ENCODE measurements around the gene DLGAP3.

Gene DLGAP3

GRCh38 chr1:34865981-34866761, 63.3 kb downstream of the DLGAP3 start:
- TF ChIP-seq POU2F2 (IDR thresholded peaks at IDR 0.05; ENCODE audit: low read depth, low read length): no peak; the same call in 1 of the 2 replicates
- no peak for TF ChIP-seq PAX5 (IDR thresholded peaks at IDR 0.05; ENCODE audit: insufficient read depth, low read length, severe bottlenecking)
- no peak for TF ChIP-seq SPI1 (IDR thresholded peaks at IDR 0.05; ENCODE audit: low read depth, low read length)
- TF ChIP-seq POLR2AphosphoS5 (IDR thresholded peaks at IDR 0.05; ENCODE audit: low read depth, low read length): peak; percentile 25; the same call in 1 of the 2 replicates
- TF ChIP-seq POLR2A (IDR thresholded peaks at IDR 0.05; ENCODE audit: low read depth, low read length): 0 out of 2 replicates have a peak, but pooled peaks have one; percentile 19
- peak; percentile 25; the same call in 1 of the 2 replicates for TF ChIP-seq TAF1 (IDR thresholded peaks at IDR 0.05; ENCODE audit: low read depth, low read length)
- FAIRE-seq: peak; percentile 90
- DNase-seq (ENCODE audit: insufficient read length, low spot score): peak; percentile 91

GRCh38 chr1:34865573-34865972, 63.9 kb downstream of the DLGAP3 start:
- DNase-seq (ENCODE audit: insufficient read length, low spot score) (peak; percentile 27), FAIRE-seq (no peak)
- TF ChIP-seq SPI1 (IDR thresholded peaks at IDR 0.05; ENCODE audit: low read depth, low read length) (no peak), TAF1 (IDR thresholded peaks at IDR 0.05; ENCODE audit: low read depth, low read length) (no peak), POLR2A (IDR thresholded peaks at IDR 0.05; ENCODE audit: low read depth, low read length) (no peak), POLR2AphosphoS5 (IDR thresholded peaks at IDR 0.05; ENCODE audit: low read depth, low read length) (no peak), PAX5 (IDR thresholded peaks at IDR 0.05; ENCODE audit: insufficient read depth, low read length, severe bottlenecking) (no peak), POU2F2 (IDR thresholded peaks at IDR 0.05; ENCODE audit: low read depth, low read length) (no peak)

- FAIRE-seq (no peak), DNase-seq (ENCODE audit: insufficient read length, low spot score) (no peak)
- TF ChIP-seq SPI1 (IDR thresholded peaks at IDR 0.05; ENCODE audit: low read depth, low read length) (no peak), POLR2AphosphoS5 (IDR thresholded peaks at IDR 0.05; ENCODE audit: low read depth, low read length) (no peak), TAF1 (IDR thresholded peaks at IDR 0.05; ENCODE audit: low read depth, low read length) (no peak), POLR2A (IDR thresholded peaks at IDR 0.05; ENCODE audit: low read depth, low read length) (no peak), POU2F2 (IDR thresholded peaks at IDR 0.05; ENCODE audit: low read depth, low read length) (no peak), PAX5 (IDR thresholded peaks at IDR 0.05; ENCODE audit: insufficient read depth, low read length, severe bottlenecking) (no peak)
Observed at GRCh38 chr1:34864759-34865158, 64.7 kb downstream of the DLGAP3 start.

- TF ChIP-seq TAF1 (IDR thresholded peaks at IDR 0.05; ENCODE audit: low read depth, low read length) (no peak), POLR2AphosphoS5 (IDR thresholded peaks at IDR 0.05; ENCODE audit: low read depth, low read length) (no peak), POLR2A (IDR thresholded peaks at IDR 0.05; ENCODE audit: low read depth, low read length) (no peak), POU2F2 (IDR thresholded peaks at IDR 0.05; ENCODE audit: low read depth, low read length) (no peak), SPI1 (IDR thresholded peaks at IDR 0.05; ENCODE audit: low read depth, low read length) (no peak), PAX5 (IDR thresholded peaks at IDR 0.05; ENCODE audit: insufficient read depth, low read length, severe bottlenecking) (no peak)
- DNase-seq (ENCODE audit: insufficient read length, low spot score) (no peak), FAIRE-seq (no peak)
Observed at GRCh38 chr1:34863501-34863900, 65.9 kb downstream of the DLGAP3 start.

- peak; percentile 96 for DNase-seq (ENCODE audit: insufficient read length, low spot score)
- peak; percentile 93 for TF ChIP-seq POLR2AphosphoS5 (IDR thresholded peaks at IDR 0.05; ENCODE audit: low read depth, low read length)
- TF ChIP-seq PAX5 (IDR thresholded peaks at IDR 0.05; ENCODE audit: insufficient read depth, low read length, severe bottlenecking): no peak
- TF ChIP-seq SPI1 (IDR thresholded peaks at IDR 0.05; ENCODE audit: low read depth, low read length): peak; percentile 30
- TF ChIP-seq POU2F2 (IDR thresholded peaks at IDR 0.05; ENCODE audit: low read depth, low read length): peak; percentile 77; the same call in 1 of the 2 replicates
- TF ChIP-seq POLR2A (IDR thresholded peaks at IDR 0.05; ENCODE audit: low read depth, low read length): peak; percentile 93
- peak; percentile 89 for TF ChIP-seq TAF1 (IDR thresholded peaks at IDR 0.05; ENCODE audit: low read depth, low read length)
- peak; percentile 96 for FAIRE-seq
Observed at GRCh38 chr1:34859446-34860200, 69.8 kb downstream of the DLGAP3 start, which contains the start of gene SMIM12. TSS of gene SMIM12 (minus strand) at chr1:34859749. CDS start at chr1:34855977, 3,772 bp downstream.

- no peak for TF ChIP-seq POU2F2 (IDR thresholded peaks at IDR 0.05; ENCODE audit: low read depth, low read length)
- DNase-seq (ENCODE audit: insufficient read length, low spot score) (peak; percentile 32), FAIRE-seq (no peak)
Observed at GRCh38 chr1:34858901-34859445, 70.5 kb downstream of the DLGAP3 start.

GRCh38 chr1:34856697-34857096, 72.8 kb downstream of the DLGAP3 start:
- FAIRE-seq (no peak), DNase-seq (ENCODE audit: insufficient read length, low spot score) (no peak)
- TF ChIP-seq POLR2AphosphoS5 (IDR thresholded peaks at IDR 0.05; ENCODE audit: low read depth, low read length) (no peak), PAX5 (IDR thresholded peaks at IDR 0.05; ENCODE audit: insufficient read depth, low read length, severe bottlenecking) (no peak), SPI1 (IDR thresholded peaks at IDR 0.05; ENCODE audit: low read depth, low read length) (no peak), POU2F2 (IDR thresholded peaks at IDR 0.05; ENCODE audit: low read depth, low read length) (no peak), POLR2A (IDR thresholded peaks at IDR 0.05; ENCODE audit: low read depth, low read length) (no peak), TAF1 (IDR thresholded peaks at IDR 0.05; ENCODE audit: low read depth, low read length) (no peak)

GRCh38 chr1:34852677-34853217, 76.7 kb downstream of the DLGAP3 start:
- FAIRE-seq (peak; percentile 99), DNase-seq (ENCODE audit: insufficient read length, low spot score) (peak; percentile 80)
- TF ChIP-seq POLR2A (IDR thresholded peaks at IDR 0.05; ENCODE audit: low read depth, low read length) (no peak), PAX5 (IDR thresholded peaks at IDR 0.05; ENCODE audit: insufficient read depth, low read length, severe bottlenecking) (no peak), POU2F2 (IDR thresholded peaks at IDR 0.05; ENCODE audit: low read depth, low read length) (peak; percentile 22; the same call in 1 of the 2 replicates), TAF1 (IDR thresholded peaks at IDR 0.05; ENCODE audit: low read depth, low read length) (no peak), SPI1 (IDR thresholded peaks at IDR 0.05; ENCODE audit: low read depth, low read length) (peak; percentile 45), POLR2AphosphoS5 (IDR thresholded peaks at IDR 0.05; ENCODE audit: low read depth, low read length) (peak; percentile 26; the same call in 1 of the 2 replicates)
